Ovary (tissue), 3 donors: ENCODE results near the gene ALOX5AP.

Experiments
- EP300 ChIP-seq: sonication (generic); formaldehyde crosslinking; IDR thresholded peaks from one replicate; pipeline ENCODE4 v1.6.1; 2017; ENCODE audit warnings: antibody characterized with exemption
- POLR2A ChIP-seq: fragments of 450-650 bp; IDR thresholded peaks from one replicate; pipeline ENCODE4 v1.6.1; 2017; ENCODE audit warnings: antibody characterized with exemption, mild to moderate bottlenecking, moderate library complexity
- TF ChIP-seq, protein P1 (sequence below), 3 donors: fragments of 450-650 bp in 2 of 3; fragments of 200-600 bp in 1 of 3; IDR thresholded peaks; one replicate each; pipeline versions ENCODE4 v1.5.1 to v1.8.0; 2016 to 2022; ENCODE audit warnings: antibody characterized with exemption in 3 of 3, mild to moderate bottlenecking in 1 of 3
- donor health status: DM: no; HTN: no; CAD: no.

- no peak for TF ChIP-seq POLR2A
- TF ChIP-seq, protein P1, sequence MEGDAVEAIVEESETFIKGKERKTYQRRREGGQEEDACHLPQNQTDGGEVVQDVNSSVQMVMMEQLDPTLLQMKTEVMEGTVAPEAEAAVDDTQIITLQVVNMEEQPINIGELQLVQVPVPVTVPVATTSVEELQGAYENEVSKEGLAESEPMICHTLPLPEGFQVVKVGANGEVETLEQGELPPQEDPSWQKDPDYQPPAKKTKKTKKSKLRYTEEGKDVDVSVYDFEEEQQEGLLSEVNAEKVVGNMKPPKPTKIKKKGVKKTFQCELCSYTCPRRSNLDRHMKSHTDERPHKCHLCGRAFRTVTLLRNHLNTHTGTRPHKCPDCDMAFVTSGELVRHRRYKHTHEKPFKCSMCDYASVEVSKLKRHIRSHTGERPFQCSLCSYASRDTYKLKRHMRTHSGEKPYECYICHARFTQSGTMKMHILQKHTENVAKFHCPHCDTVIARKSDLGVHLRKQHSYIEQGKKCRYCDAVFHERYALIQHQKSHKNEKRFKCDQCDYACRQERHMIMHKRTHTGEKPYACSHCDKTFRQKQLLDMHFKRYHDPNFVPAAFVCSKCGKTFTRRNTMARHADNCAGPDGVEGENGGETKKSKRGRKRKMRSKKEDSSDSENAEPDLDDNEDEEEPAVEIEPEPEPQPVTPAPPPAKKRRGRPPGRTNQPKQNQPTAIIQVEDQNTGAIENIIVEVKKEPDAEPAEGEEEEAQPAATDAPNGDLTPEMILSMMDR (IDR thresholded peaks at IDR 0.05) = no peak
- no peak for TF ChIP-seq EP300
Observed at GRCh38 chr13:30698488-30699005, 36.8 kb upstream of the ALOX5AP start.
